Measurements from ENCODE around the gene RPL5.

Gene RPL5

DNA sequence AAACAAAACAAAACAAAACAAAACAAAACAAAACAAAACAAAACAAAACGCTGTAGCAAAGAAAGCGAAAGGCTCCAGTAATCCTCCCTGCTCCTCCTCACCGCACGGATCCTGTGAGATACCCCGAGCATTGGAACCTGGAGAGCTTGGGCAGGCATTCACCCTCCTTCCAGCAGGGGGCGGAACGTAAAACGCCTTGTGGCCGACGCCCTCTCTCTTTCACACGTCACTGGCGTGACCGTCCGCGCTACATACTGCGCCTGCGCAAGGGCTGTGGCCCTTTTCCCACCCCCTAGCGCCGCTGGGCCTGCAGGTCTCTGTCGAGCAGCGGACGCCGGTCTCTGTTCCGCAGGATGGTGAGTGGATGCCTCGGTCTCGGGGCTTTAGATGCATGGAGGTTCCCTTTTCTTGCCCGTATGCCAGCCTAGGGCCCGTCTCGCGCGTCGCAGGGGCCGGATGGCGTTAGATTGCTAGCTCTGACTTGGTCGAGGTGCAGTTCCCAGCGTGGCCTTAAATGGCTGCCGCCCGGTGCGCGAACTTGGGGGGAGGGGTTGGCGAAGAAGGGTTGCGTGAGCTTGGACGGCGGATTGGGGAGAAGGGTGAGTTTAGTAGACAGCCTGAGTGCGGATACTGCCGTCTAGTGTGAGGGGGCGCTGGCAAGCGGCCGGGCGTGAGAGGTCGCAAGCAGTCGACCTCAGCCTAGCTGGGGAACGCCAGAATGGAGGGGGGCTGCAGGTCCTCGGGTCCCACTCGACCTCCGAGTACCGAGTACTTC lies at the start of gene RPL5:
RPL5 (plus strand) TSS at position 279 of the 775 bp plus-strand sequence; CDS start at position 354, 75 bp downstream.
- peak; percentile 98 for DNase-seq

DNA sequence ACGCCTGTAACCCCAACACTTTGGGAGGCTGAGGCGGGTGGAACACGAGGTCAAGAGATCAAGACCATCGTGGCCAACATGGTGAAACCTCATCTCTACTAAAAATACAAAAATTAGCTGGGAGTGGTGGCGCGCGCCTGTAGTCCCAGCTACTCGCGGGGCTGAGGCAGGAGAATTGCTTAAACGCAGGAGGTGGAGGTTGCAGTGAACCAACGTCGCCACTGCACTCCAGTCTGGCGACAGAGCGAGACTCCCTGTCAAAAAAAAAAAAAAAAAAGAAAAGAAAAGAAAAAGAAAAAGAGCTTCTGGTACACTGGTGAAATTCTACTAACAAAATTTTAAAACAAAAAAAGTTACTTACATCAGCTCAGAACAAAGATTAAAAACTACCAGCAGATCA lies 48.3 kb upstream of the RPL5 start:
- peak; percentile 11 for DNase-seq

DNA sequence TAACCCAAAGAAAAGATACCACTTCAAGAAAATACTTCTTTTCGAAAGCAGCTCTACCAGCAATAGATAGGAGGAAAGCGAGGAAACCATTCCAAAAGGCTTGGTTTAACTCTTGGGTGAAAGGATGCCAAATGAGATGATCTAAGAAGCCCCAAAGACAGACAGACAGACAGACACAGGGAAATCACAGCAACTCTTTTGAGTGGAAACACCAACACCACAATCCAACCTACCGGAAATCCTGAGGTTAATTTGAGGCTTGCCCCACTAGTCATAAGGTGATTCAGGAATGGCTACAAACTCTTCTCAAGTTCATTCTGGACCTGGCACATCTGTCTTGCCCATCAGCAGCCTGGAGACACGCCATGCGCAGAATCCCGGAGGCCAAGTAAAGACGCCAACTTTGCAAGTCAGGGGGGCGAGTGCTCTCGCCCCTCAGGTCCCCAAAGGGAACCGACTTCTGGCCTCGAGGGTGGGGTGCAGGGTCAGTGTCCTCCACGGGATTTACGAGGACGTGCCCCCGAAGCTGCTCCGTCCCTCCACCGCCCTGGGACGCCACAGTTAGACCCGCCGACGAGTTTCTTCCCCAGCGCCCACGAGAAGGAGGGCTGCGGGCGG lies 47.7 kb upstream of the RPL5 start:
- peak; percentile 38 for DNase-seq

DNA sequence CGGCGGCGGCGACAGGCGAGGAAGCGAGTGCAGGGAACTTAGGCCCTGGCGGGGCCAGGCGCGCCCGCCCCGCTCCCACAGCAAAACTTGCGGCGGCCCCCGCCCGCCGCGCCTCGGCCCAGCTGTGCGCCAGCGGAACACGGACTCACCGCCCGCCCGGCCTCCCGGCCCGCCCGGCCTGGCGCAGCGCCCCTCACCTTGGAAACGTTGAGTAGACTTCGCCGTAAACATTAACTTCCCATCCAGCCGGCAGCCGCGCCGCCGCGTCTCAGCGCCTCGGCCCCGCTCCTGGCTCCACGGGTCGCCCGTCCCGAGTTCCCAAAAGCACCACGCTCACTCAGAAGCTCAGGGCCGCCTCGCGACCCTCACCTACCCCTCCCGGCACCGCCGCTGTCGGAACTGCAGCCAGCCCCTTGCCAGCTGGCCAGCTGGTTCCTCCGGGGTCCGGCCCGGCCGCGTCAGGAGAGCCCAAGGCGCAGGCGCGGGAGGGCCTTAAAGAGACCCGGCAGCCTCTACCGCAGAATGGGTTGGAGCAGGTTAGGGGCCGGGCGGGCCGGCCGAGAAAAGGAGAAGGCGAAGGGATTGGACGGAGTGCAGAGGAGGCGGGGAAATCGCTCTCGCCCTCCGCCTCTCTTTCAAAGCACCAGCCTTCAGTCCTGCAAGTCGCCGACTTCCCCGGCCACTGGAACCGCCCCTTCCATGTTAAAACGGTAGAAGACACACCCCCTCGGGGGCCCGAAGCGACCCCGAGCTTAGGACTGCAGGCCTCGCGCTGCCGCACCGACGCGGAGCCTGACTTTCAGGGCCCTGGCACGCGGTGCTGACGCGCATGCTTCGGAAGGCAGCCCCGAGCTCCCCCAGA lies 47.0 kb upstream of the RPL5 start, which contains the start of gene EVI5:
EVI5 (minus strand) TSS at position 470 of the 862 bp plus-strand sequence. CDS start 48,562 bp downstream, outside the sequence.
- DNase-seq = peak; percentile 75

DNA sequence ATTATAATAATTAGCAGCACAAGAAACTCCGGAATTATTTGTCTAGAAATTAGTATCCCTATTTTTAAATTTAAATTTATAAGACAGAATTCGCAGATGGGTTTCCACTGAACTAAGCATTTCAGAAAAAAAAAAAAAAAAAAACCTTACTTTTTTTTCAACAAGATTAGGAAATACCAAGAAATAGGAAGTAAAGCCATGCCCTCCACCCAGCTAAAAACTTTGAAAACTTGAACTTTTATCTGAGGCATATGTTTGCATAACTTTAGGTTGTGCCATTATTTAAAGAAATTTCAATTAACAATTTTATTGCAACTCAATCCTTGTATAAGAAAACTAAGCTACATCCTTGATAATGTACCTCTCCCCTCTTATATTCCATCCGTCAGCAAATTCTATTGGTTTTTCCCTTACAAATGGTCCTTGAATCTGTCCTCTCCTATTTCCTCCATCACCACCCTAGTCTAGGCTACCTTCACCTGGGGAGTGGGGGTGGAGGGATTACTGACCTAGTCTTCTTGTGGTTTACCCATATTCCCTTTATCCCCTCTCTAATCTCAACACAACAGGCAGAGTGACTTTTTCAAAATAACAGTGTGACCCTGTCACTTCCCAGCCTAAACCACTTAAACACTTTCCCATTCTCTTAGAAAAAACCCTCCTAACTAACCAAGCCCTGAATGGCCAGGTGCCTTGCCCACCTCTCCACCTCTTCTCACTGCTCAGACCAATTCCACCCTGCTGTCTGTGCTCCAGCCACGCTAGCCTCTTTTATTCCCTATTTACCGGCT lies 45.5 kb upstream of the RPL5 start:
- no peak for DNase-seq

DNA sequence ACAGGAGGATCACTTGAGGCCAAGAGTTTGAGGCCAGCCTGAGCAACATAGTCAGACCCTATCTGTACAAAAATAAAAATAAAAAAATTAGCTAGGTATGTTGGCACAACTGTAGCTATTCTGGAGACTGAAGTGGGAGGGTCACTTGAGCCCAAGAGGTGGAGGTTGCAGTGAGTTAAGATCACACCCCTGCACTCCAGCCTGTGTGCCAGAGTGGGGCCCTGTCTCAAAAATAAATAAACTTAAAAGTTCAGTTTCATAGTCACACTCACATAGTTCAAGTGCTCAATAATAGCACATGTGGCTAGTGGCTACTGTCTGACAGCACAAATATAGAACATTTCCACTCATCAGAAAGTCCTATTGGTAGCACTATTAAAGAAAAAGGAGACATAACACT lies 41.8 kb upstream of the RPL5 start:
- no peak for DNase-seq

DNA sequence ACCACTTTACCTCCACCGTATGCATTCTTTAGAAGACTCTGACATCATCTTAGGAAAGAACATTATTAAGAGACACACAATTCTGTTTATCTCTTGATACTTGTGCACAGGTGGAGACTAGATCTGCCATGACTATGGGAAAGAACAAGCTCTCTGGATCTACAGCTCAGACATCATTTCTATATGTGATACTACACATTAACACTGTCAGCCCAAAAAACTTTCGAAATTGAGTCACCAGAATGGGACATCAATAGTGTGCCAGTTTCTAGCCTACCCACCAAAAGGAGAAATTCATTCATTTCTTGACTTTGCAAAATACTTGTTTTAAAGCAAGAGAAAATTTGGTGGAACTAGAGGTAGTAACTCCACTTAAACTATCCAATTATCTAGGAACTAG lies 41.0 kb upstream of the RPL5 start:
- DNase-seq = no peak

DNA sequence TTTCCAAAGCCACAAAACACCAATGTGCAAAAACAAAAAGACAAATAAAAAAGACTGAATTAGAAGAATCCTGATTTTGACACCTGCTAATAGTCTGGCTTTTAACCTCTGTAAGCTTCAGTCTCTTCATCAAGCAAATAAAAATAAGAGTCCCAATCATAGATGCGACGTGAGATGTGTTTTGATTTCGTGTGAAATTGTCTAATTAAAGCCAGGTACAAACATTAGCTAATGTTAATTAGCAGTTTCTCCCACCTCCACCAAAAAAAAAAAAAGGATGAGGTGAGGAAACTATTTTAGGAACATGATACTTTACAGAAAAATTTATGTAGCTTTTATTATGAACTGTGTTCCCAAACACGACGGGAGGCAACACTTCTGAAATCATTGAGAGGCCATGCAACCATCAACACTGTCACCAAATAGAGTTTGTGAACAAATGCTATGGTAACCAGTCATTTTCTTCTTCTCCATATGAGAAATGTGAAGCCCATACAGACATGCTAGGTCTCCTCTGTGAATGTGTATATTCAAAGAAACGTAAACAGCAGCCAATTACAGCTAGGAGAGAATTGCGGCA lies 40.3 kb upstream of the RPL5 start:
- no peak for DNase-seq

DNA sequence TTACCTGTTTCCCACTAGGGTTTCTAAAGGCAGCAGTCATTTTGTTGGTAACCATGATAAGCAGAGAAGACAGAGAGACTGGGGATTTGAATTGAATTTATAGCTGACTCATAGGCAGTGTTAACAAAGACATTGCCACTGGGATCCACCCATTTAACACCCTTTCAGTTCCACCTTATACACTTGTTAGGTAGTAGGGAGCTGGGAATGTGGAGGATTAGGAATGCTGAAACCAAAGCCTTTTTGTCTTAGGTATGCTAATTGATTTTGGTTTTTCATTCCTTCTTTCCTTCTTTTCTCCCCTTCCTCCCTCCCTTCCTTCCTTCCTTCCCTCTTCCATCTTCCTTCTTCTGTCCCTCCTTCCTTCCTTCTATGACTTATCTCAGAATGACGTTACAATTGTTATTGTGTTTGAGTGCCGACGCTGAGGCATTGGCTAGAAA lies 39.5 kb upstream of the RPL5 start:
- DNase-seq = no peak

DNA sequence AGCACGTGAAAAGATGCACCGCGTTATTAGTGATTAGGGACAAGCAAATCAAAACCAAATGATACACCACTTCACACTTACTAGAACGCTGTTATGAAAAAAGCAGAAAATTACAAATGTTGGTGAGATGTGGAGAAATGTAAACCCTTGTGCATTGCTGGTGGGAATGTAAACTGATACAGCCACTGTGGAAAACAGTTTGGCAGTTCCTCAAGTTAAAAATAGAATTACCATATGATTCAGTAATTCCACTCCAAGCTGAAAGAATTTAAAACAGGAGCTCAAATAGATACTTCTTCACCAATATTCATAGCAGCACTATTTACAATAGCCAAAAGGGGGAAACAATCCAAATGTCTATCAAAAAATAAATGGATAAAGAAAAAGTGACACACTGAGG lies 36.7 kb upstream of the RPL5 start:
- DNase-seq = no peak

DNA sequence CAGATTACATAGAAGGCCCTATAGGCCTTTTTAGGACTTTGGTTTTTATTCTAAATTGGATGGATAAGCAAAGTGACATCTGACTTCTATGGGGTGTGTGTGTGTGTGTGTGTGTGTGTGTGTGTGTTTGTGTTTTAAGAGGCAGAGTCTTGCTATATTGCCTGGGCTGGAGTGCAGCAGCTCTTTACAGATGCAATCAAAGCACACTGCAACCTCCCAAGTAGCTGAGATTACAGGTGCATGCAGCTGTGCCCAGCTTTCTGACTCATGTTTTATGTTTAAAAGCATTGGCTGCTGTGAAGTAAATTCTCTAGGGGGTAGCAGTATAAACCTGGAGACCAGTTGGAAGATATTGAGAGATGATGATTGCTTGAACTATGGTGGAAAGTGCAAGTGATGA lies 34.5 kb upstream of the RPL5 start:
- DNase-seq = no peak

DNA sequence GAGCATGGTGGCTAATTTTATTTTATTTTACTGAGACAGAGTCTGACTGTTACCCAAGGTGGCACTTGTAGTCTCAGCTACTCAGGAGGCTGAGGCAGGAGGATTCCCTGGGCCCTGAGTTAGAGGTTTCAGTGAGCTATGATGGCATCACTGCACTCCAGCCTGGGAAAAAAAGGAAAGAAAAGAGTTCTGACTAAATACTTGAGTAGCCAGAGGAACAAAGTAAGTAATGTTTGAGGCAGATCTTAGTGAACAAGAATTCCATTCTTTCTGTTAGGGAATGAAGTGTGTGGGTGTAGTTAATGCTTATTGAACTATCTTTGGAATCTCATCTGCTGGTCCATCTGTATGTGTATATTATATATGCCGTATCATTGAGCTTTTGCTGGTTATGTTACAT lies 33.9 kb upstream of the RPL5 start:
- DNase-seq = no peak

DNA sequence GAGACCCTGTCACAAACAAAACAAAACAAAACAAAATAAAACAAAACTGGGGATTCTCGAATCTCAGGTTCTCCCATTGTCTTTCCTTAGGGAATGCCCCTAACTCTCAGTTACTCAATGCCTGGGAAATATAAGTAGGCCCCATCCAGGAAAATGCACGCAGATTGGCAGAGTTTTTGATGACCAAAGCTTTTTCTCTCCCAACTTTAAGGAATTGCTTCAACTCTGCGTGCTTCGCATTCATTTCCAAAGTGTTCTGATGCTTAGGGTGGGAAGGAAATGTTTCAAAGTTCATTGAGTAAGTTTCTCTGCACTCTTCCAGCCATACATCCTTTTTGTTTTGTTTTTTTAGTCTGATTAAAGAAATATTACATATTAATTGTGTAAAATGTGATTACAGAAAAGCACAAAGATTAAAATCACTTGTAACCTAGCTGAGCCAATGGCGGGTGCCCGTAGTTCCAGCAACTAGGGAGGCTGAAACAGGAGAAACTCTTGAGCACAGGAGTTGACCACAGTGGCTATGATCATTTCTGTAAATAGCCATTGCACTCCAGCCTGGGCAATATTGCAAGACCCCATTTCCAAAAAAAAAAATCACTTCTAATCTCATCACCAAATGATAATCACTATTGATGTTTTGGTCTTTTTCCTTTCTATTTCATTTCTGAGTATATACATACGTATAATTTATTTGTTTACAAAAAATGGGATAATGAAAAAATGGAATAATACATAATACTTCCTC lies 28.5 kb upstream of the RPL5 start:
- no peak for DNase-seq

DNA sequence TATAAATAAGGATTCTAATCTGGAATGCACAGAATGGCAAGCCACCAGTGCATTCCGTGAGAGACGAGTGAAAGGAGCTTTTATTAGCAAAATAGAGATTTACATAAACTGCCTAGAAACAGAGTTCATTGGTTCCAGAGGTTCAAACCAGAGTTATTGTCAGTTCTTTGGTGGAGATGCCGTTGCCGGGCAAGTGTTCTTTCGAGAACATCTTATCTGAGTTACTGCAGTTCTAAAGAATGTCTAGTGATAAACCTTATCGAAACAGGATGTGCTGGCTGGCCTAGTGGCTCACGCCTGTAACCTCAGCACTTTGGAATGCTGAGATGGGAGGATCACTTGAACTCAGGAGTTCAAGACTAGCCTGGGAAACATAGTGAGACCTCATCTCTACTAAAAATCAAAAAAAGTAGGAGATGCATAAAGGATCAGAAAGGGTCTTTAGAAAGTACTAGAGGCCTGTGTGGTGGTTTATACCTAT lies 27.1 kb upstream of the RPL5 start:
- DNase-seq = peak; percentile 11

DNA sequence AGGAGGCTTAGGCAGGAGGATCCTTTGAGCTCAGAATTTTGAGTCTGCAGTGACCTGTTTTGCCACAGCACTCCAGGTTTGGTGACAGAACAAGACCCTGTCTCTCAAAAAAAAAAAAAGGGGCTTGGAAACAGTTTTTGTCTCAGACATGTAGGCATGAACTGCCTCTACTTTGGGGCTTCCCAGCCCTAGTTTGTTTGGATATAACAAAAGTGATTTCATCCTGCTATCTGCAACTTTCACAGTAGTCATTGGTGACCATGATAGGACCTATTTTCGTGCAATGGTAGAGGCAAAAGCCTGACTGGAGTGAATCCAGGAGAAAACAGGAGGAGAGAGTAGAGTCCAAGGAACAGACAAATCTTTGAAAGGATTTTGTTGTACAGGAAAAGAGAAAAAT lies 26.6 kb upstream of the RPL5 start:
- no peak for DNase-seq

DNA sequence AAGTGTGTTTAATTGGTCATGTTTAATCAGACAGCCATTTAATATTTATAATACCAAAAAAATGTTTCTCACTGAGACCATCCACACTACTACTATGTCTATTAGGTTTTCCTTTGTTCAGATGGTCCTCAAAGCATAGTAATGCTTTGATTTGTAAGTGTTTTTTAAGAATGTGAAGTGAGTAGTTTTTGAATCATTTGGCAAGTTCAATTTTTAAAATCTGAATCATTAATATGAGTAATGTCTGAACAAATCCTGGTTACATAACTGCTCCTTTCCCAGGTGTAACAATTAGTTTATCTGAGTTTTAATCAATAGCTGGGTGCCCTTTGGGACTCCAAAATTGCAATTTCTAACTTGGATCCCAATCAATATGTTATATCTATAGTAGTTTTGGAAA lies 23.5 kb upstream of the RPL5 start:
- no peak for DNase-seq

DNA sequence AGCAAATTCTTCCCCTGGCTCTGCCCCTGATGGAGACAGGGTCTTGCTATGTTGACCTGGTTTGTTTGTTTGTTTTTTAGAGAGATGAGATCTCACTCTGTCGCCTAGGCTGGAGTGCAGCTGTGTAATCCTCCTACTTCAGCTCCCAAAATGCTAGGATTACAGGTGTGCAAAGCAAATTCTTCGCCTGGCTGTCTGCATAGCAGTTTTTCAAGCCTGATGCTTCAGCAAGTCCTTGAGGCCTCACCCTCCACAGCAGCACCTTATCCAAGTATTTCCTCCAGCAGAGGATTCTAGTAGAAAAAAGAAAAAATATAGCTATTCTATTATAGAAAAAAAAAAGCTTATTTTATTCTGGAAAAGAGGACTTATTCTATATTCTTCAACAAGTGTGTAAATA lies 15.1 kb upstream of the RPL5 start:
- DNase-seq = no peak

DNA sequence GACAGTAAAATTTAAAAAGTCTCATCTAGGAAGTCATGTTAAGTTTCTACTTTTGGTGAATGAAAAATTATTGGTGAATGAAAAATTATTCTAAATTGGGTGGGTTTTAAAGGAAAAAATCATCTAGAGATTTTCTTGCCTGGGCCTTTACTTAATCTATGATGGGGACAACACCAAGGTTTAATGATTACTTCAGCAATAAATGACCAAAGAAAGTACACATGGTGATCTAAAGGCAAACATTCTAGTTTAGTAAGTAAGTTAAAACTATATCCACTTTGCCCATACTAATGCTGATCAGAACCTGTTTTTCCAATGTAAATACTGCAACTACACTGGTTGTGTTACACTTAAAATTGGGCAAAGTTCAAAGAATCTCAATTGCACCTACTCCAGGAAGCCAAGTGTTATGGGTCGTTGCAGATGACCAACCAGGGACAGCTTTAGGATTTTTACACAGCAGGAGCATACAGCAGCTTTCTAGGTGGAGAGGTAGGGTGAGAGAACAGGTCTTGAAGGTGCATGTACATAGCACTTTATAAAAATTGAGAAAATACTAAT lies 14.6 kb upstream of the RPL5 start:
- DNase-seq = no peak

DNA sequence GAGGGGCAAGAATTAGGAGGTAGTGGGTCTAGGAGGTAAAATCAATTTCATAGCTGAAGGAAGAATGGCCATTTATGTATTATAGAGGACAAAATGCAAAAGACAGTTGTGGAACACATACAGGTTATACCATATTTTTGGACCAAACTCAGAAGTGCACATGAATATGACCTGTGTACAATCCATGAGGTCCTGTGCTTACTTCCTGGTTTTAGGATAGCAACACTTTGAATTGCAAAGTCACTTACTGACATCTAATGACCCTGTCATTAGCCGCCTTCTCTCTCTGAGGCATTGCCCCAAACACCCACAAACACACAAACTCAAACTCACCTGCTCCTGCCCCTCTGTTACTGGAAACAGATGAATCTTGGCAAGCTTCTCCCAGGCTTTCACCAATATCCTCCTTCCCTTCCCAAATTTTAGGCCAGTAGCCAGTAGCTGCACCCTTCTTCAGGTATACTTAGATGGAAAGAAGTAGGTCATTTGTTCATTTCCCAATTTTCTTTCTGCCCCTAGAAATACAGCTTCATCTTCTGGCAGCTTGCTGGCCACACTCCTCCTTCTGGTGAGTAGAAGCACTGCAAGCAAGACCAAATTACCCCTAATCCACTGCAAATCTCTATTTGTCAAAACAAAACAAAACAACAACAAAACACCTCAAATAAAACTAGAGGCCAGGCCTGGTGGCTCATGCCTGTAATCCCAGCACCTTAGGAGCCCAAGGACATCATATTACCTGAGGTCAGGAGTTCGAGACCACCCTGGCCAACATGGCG lies 13.7 kb upstream of the RPL5 start:
- no peak for DNase-seq

DNA sequence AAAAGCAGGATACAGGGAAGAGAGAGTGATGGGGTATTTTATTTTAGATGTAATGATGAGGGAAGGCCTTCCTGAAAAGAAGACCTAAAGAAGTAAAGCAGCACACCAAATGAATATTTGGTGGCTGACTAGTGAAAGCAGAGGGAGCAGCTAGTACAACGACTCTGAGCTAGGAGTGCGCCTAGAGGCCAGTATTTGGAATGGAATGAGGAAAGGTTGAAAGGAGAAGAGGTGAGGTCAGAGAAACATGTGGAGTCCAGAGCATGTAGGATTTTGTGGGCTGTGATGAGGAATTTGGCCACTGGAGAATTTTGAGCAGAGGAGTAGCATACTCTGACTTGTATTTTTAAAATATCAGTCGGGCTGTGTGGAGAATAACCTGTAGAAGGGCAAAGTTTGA lies 11.8 kb upstream of the RPL5 start:
- no peak for DNase-seq
